ENCODE data around the gene AXIN1. TPM values are rescaled to one million over a fixed set of nuclear protein-coding genes. Genes with fewer than 3 reads are reported as not detected.

Gene AXIN1
- total and polyA plus RNA-seq, 9 of the 15 experiments (the other 6 are each of a cell fraction or from before 2014, with no cell fraction given) = 0.42 to 58.0 (median 25.9) TPM

GRCh38 chr16:307691-308312 lies 44.7 kb downstream of the AXIN1 start:
- in situ Hi-C loops (cut with MboI) = no loop called here
- no peak for DNase-seq (ENCODE audit: extremely low read depth in 1 of 4, low spot score in 3 of 4)
- H3K9ac ChIP-seq (ENCODE audit: insufficient read depth in 1 of 2, low read depth in 2 of 2, low read length in 2 of 2) = 0 out of 4 replicates have a peak overlapping the region, but pooled peaks of 1 of the 2 experiments have one; percentile 48
- no peak for TF ChIP-seq ZNF212 (CRISPR knock-in tag; IDR thresholded peaks at IDR 0.05)
- no peak for TF ChIP-seq MLX (CRISPR knock-in tag; conservative IDR thresholded peaks at IDR 0.05)
- no peak for TF ChIP-seq RBM34 (IDR thresholded peaks at IDR 0.05; ENCODE audit: borderline replicate concordance, insufficient read depth, low read length)
- TF ChIP-seq FOXP4 (CRISPR knock-in tag; IDR thresholded peaks at IDR 0.05; ENCODE audit: borderline replicate concordance) = no peak
- no peak for TF ChIP-seq BRD4 (IDR thresholded peaks at IDR 0.05)
- TF ChIP-seq SRSF9 (IDR thresholded peaks at IDR 0.05; ENCODE audit: borderline replicate concordance, low read depth, low read length) = no peak
- TF ChIP-seq ATF3 (IDR thresholded peaks at IDR 0.05) = no peak
- TF ChIP-seq ATF3 (CRISPR knock-in tag; conservative IDR thresholded peaks at IDR 0.05) = no peak
- TF ChIP-seq SIRT6 (IDR thresholded peaks at IDR 0.05; ENCODE audit: low read depth, low read length) = no peak
- TF ChIP-seq ESRRA (IDR thresholded peaks at IDR 0.05; ENCODE audit: borderline replicate concordance, low read depth) = no peak
- no peak for TF ChIP-seq DNMT1 (IDR thresholded peaks at IDR 0.05)
- no peak for TF ChIP-seq TBP (optimal IDR thresholded peaks at IDR 0.05; ENCODE audit: low read depth, low read length)
- no peak for TF ChIP-seq HDAC2 (IDR thresholded peaks at IDR 0.05)
- TF ChIP-seq ZNF280A (IDR thresholded peaks at IDR 0.05; ENCODE audit: low read depth, partially characterized antibody) = no peak
- no peak for TF ChIP-seq ZKSCAN8 (CRISPR knock-in tag; IDR thresholded peaks at IDR 0.05)
- peaks cover 14% of the 10 kb centered on the region for H3K79me2 ChIP-seq (ENCODE audit: control insufficient read depth, insufficient read depth, low read length)
- no peaks in the 10 kb centered on the region for H3K9me1 ChIP-seq (ENCODE audit: control insufficient read depth, insufficient read depth, low read length)
- peaks cover 0 to 23% of the 10 kb centered on the region in 2 experiments; a peak in 1 of 5 replicates for H3K4me1 ChIP-seq (replicated peaks in 1 of 2; ENCODE audit: control insufficient read depth in 2 of 2, insufficient read depth in 2 of 2, low read length in 2 of 2)
- peaks cover 3% of the 10 kb centered on the region for H4K20me1 ChIP-seq (replicated peaks; ENCODE audit: control insufficient read depth, insufficient read depth, low read length)
- H3K9me3 ChIP-seq (replicated peaks; ENCODE audit: control insufficient read depth, insufficient read depth, low read depth, low read length) = no peaks in the 10 kb centered on the region
- intact Hi-C loops (cut with micrococcal nuclease) = no loop called here
- H3K4me2 ChIP-seq (ENCODE audit: insufficient read depth, low read length) = no peak overlapping the region
- WGBS (ENCODE audit: insufficient coverage, low coverage, missing lambda C conversion rate) = 95% methylated on average over 21 of the region's 21 CpGs
- no peak overlapping the region for H3K27ac ChIP-seq (ENCODE audit: extremely low read depth, low read depth, low read length)
- ChIA-PET POLR2A (interaction anchor here (0.6 kb wide), 1 partner anchor 688 kb away, joined by 3 read pairs; no protein-coding TSS in a partner anchor), CTCF (ENCODE audit: low intra/inter-chr PET ratio) (no interaction called here)
- no peak for ATAC-seq
- no peaks in the 10 kb centered on the region for H3K27me3 ChIP-seq (ENCODE audit: control insufficient read depth in 2 of 2, insufficient read depth in 2 of 2, low read length in 2 of 2)
- FAIRE-seq = no peak
- BruUV-seq (replicated peaks) = no TSS peak
- H3K36me3 ChIP-seq (ENCODE audit: control insufficient read depth, insufficient read depth, low read length) = peaks cover 74% of the 10 kb centered on the region; the same call in 2 of the 3 replicates
- no peak overlapping the region for H3K4me3 ChIP-seq
- H2AFZ ChIP-seq (ENCODE audit: low read depth, low read length) = no peak overlapping the region

Measured in K562 (cell line).